ENCODE data around the gene MGMT.

Gene MGMT

GRCh38 chr10:129491123-129491734 lies 24.2 kb downstream of the MGMT start:
- Histone ChIP-seq H3K4me1 (ENCODE audit: control insufficient read depth in 2 of 2, insufficient read depth in 2 of 2, low read length in 2 of 2) (no peaks in the 10 kb centered on the region), H3K9me3 (ENCODE audit: control insufficient read depth in 2 of 2, low read length in 2 of 2) (peaks cover 9% of the 10 kb centered on the region in 2 donors), H3K36me3 (ENCODE audit: control insufficient read depth in 2 of 2, insufficient read depth in 2 of 2, low read length in 2 of 2) (peaks cover 0 to 2% of the 10 kb centered on the region in 2 donors), H3K27ac (ENCODE audit: low read depth in 2 of 2, low read length in 2 of 2) (no peak overlapping the region), H3K9ac (ENCODE audit: low read depth in 1 of 2, low read length in 2 of 2) (no peak overlapping the region), H3K27me3 (ENCODE audit: control insufficient read depth in 2 of 2, insufficient read depth in 2 of 2, low read length in 2 of 2) (no peaks in the 10 kb centered on the region), H3K4me3 (ENCODE audit: low read length in 2 of 2) (no peak overlapping the region)

- no peak overlapping the region for H3K27ac ChIP-seq (ENCODE audit: low read depth in 2 of 2, low read length in 2 of 2)
Observed at GRCh38 chr10:129494176-129494575, 27.1 kb downstream of the MGMT start.

DNA sequence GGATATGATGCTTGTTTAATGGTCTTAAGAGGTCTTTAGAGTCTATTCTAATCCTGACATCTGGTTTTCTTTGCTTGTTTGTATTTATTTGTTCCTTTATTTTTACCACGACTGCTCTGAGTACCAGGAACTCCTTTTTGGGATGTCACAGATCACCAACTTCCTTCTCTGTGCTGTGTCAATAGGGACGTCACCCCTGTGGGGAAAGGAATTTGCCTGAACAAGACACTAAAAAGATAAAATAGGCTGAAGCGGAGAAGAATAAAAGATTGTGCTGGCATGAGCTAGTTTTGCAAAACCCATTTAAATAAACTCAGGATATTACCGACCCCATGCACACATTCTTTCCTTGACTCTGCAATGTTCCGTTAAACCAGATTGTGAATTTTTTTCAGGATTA lies 27.7 kb downstream of the MGMT start:
- H3K4me1 ChIP-seq (ENCODE audit: control insufficient read depth in 2 of 2, insufficient read depth in 2 of 2, low read length in 2 of 2): no peaks in the 10 kb centered on the region
- H3K9me3 ChIP-seq (ENCODE audit: control insufficient read depth in 2 of 2, low read length in 2 of 2): peaks cover 9% of the 10 kb centered on the region in 2 donors
- H3K36me3 ChIP-seq (ENCODE audit: control insufficient read depth in 2 of 2, insufficient read depth in 2 of 2, low read length in 2 of 2): peaks cover 4 to 6% of the 10 kb centered on the region in 2 donors
- no peak overlapping the region for H3K4me3 ChIP-seq (ENCODE audit: low read length in 2 of 2)
- H3K9ac ChIP-seq (ENCODE audit: low read depth in 1 of 2, low read length in 2 of 2): no peak overlapping the region
- H3K27me3 ChIP-seq (ENCODE audit: control insufficient read depth in 2 of 2, insufficient read depth in 2 of 2, low read length in 2 of 2): no peaks in the 10 kb centered on the region
- H3K27ac ChIP-seq (ENCODE audit: low read depth in 2 of 2, low read length in 2 of 2): no peak overlapping the region

More at GRCh38 chr10:129494176-129494575, 27.1 kb downstream of the MGMT start:
- no peak overlapping the region for H3K4me3 ChIP-seq (ENCODE audit: low read length in 2 of 2)
- H3K9ac ChIP-seq (ENCODE audit: low read depth in 1 of 2, low read length in 2 of 2): no peak overlapping the region
- H3K36me3 ChIP-seq (ENCODE audit: control insufficient read depth in 2 of 2, insufficient read depth in 2 of 2, low read length in 2 of 2): peaks cover 4 to 6% of the 10 kb centered on the region in 2 donors
- no peaks in the 10 kb centered on the region for H3K27me3 ChIP-seq (ENCODE audit: control insufficient read depth in 2 of 2, insufficient read depth in 2 of 2, low read length in 2 of 2)
- peaks cover 9% of the 10 kb centered on the region in 2 donors for H3K9me3 ChIP-seq (ENCODE audit: control insufficient read depth in 2 of 2, low read length in 2 of 2)
- no peaks in the 10 kb centered on the region for H3K4me1 ChIP-seq (ENCODE audit: control insufficient read depth in 2 of 2, insufficient read depth in 2 of 2, low read length in 2 of 2)

GRCh38 chr10:129495256-129495655 lies 28.2 kb downstream of the MGMT start:
- peaks cover 4 to 6% of the 10 kb centered on the region in 2 donors for H3K36me3 ChIP-seq (ENCODE audit: control insufficient read depth in 2 of 2, insufficient read depth in 2 of 2, low read length in 2 of 2)
- no peak overlapping the region for H3K27ac ChIP-seq (ENCODE audit: low read depth in 2 of 2, low read length in 2 of 2)
- H3K9ac ChIP-seq (ENCODE audit: low read depth in 1 of 2, low read length in 2 of 2): no peak overlapping the region
- no peak overlapping the region for H3K4me3 ChIP-seq (ENCODE audit: low read length in 2 of 2)
- no peaks in the 10 kb centered on the region for H3K27me3 ChIP-seq (ENCODE audit: control insufficient read depth in 2 of 2, insufficient read depth in 2 of 2, low read length in 2 of 2)
- H3K9me3 ChIP-seq (ENCODE audit: control insufficient read depth in 2 of 2, low read length in 2 of 2): peaks cover 9% of the 10 kb centered on the region in 2 donors
- no peaks in the 10 kb centered on the region for H3K4me1 ChIP-seq (ENCODE audit: control insufficient read depth in 2 of 2, insufficient read depth in 2 of 2, low read length in 2 of 2)

DNA sequence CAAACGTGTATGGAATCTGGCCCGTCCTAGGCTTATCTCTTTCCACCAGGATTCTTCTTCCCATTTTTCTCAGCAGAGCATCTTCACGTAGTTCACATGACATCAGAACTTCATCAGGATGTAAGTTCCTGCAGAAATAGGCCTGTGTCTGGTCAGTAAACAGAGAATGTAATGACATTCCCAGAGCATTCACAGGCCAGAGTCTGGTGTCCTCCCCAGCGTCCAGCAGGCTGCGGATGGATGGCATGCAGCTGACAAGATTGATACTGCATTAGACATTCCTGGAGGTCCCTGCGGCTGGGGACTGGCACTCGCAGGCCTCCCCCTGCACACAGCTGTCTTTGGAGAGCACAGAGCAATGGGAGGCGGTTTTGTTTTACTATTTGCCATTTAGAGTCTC lies 28.7 kb downstream of the MGMT start:
- peaks cover 8 to 9% of the 10 kb centered on the region in 2 donors for H3K9me3 ChIP-seq (ENCODE audit: control insufficient read depth in 2 of 2, low read length in 2 of 2)
- H3K36me3 ChIP-seq (ENCODE audit: control insufficient read depth in 2 of 2, insufficient read depth in 2 of 2, low read length in 2 of 2): peaks cover 4 to 6% of the 10 kb centered on the region in 2 donors
- H3K27ac ChIP-seq (ENCODE audit: low read depth in 2 of 2, low read length in 2 of 2): no peak overlapping the region
- H3K4me1 ChIP-seq (ENCODE audit: control insufficient read depth in 2 of 2, insufficient read depth in 2 of 2, low read length in 2 of 2): no peaks in the 10 kb centered on the region
- no peak overlapping the region for H3K4me3 ChIP-seq (ENCODE audit: low read length in 2 of 2)
- no peaks in the 10 kb centered on the region for H3K27me3 ChIP-seq (ENCODE audit: control insufficient read depth in 2 of 2, insufficient read depth in 2 of 2, low read length in 2 of 2)
- H3K9ac ChIP-seq (ENCODE audit: low read depth in 1 of 2, low read length in 2 of 2): no peak overlapping the region

- Histone ChIP-seq H3K27ac (ENCODE audit: low read depth in 2 of 2, low read length in 2 of 2) (no peak overlapping the region), H3K9me3 (ENCODE audit: control insufficient read depth in 2 of 2, low read length in 2 of 2) (peaks cover 0 to 5% of the 10 kb centered on the region in 2 donors), H3K9ac (ENCODE audit: low read depth in 1 of 2, low read length in 2 of 2) (no peak overlapping the region), H3K36me3 (ENCODE audit: control insufficient read depth in 2 of 2, insufficient read depth in 2 of 2, low read length in 2 of 2) (peaks cover 4 to 6% of the 10 kb centered on the region in 2 donors), H3K4me3 (ENCODE audit: low read length in 2 of 2) (no peak overlapping the region), H3K4me1 (ENCODE audit: control insufficient read depth in 2 of 2, insufficient read depth in 2 of 2, low read length in 2 of 2) (no peaks in the 10 kb centered on the region), H3K27me3 (ENCODE audit: control insufficient read depth in 2 of 2, insufficient read depth in 2 of 2, low read length in 2 of 2) (no peaks in the 10 kb centered on the region)
Observed at GRCh38 chr10:129497013-129497412, 30.0 kb downstream of the MGMT start.

- Histone ChIP-seq H3K27me3 (ENCODE audit: control insufficient read depth in 2 of 2, insufficient read depth in 2 of 2, low read length in 2 of 2) (no peaks in the 10 kb centered on the region), H3K27ac (ENCODE audit: low read depth in 2 of 2, low read length in 2 of 2) (no peak overlapping the region), H3K36me3 (ENCODE audit: control insufficient read depth in 2 of 2, insufficient read depth in 2 of 2, low read length in 2 of 2) (peaks cover 4 to 6% of the 10 kb centered on the region in 2 donors), H3K4me1 (ENCODE audit: control insufficient read depth in 2 of 2, insufficient read depth in 2 of 2, low read length in 2 of 2) (no peaks in the 10 kb centered on the region), H3K9ac (ENCODE audit: low read depth in 1 of 2, low read length in 2 of 2) (no peak overlapping the region), H3K9me3 (ENCODE audit: control insufficient read depth in 2 of 2, low read length in 2 of 2) (no peaks in the 10 kb centered on the region), H3K4me3 (ENCODE audit: low read length in 2 of 2) (no peak overlapping the region)
Observed at GRCh38 chr10:129498680-129499079, 31.6 kb downstream of the MGMT start.

GRCh38 chr10:129500617-129501339 lies 33.7 kb downstream of the MGMT start:
- Histone ChIP-seq H3K27ac (ENCODE audit: low read depth in 2 of 2, low read length in 2 of 2) (no peak overlapping the region), H3K36me3 (ENCODE audit: control insufficient read depth in 2 of 2, insufficient read depth in 2 of 2, low read length in 2 of 2) (peaks cover 4 to 6% of the 10 kb centered on the region in 2 donors)

DNA sequence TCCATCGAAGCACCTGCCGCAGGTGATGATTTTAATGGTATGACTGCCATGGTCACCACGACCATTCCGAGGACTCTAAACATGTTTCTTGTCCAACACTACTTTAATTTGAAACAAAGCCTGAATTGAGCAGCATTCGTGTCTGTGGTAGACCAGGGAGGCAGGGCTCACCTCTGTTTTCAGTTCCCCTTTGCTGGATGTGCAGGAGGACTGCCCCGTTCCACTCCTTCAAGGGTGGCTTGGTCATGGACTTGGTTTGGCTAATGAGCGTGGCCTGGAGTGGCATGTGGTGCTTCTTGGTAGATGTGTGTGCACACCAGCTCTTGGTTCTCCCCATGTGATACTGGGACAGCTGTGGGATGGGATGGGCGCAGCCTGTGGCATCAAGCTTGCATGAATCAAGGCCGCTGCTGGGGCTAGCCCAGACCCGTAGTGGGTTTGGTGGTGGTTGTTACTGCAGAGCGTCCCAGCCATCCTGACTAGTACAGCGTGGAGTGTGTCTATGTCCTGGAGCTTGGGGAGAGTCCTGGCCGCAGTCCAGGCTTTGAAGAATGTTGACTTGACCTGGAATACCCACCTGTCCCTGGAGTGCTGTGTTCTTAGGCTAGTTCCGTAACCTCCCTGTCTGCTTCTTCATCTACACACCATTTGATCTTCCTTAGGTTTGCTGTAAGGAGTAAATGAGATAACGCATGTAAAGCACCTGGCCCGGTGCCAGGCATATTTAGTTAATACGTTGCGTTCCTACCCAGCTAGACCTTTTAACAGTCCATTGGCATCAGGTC lies 34.8 kb downstream of the MGMT start:
- Histone ChIP-seq H3K27ac (ENCODE audit: low read depth in 2 of 2, low read length in 2 of 2) (no peak overlapping the region), H3K9ac (ENCODE audit: low read depth in 1 of 2, low read length in 2 of 2) (no peak overlapping the region), H3K36me3 (ENCODE audit: control insufficient read depth in 2 of 2, insufficient read depth in 2 of 2, low read length in 2 of 2) (peaks cover 4 to 6% of the 10 kb centered on the region in 2 donors), H3K9me3 (ENCODE audit: control insufficient read depth in 2 of 2, low read length in 2 of 2) (no peaks in the 10 kb centered on the region), H3K4me1 (ENCODE audit: control insufficient read depth in 2 of 2, insufficient read depth in 2 of 2, low read length in 2 of 2) (no peaks in the 10 kb centered on the region), H3K4me3 (ENCODE audit: low read length in 2 of 2) (no peak overlapping the region), H3K27me3 (ENCODE audit: control insufficient read depth in 2 of 2, insufficient read depth in 2 of 2, low read length in 2 of 2) (no peaks in the 10 kb centered on the region)

More at GRCh38 chr10:129500617-129501339, 33.7 kb downstream of the MGMT start:
- H3K9ac ChIP-seq (ENCODE audit: low read depth in 1 of 2, low read length in 2 of 2): no peak overlapping the region
- H3K4me3 ChIP-seq (ENCODE audit: low read length in 2 of 2): no peak overlapping the region
- H3K4me1 ChIP-seq (ENCODE audit: control insufficient read depth in 2 of 2, insufficient read depth in 2 of 2, low read length in 2 of 2): no peaks in the 10 kb centered on the region
- no peaks in the 10 kb centered on the region for H3K27me3 ChIP-seq (ENCODE audit: control insufficient read depth in 2 of 2, insufficient read depth in 2 of 2, low read length in 2 of 2)
- H3K9me3 ChIP-seq (ENCODE audit: control insufficient read depth in 2 of 2, low read length in 2 of 2): no peaks in the 10 kb centered on the region

DNA sequence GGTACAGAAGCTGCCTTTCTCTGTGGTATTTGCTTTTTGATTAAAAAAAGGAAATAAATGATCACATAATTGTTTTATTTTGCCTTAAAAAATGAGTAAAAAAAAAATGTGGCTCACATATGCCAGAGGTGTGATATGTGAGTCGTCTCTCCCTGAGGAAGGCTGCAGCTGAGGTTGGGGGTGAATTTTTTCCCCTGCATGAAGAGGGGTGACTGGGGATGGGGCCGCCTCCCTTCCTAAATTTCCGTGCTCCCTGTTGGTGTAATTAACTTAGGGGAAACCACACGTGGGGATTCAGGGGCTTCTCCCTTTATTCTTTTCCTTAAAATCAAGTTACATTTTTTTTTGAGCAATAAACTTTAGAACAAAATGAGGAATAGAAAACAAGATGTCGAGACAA lies 35.4 kb downstream of the MGMT start:
- no peak overlapping the region for H3K27ac ChIP-seq (ENCODE audit: low read depth in 2 of 2, low read length in 2 of 2)
- no peaks in the 10 kb centered on the region for H3K9me3 ChIP-seq (ENCODE audit: control insufficient read depth in 2 of 2, low read length in 2 of 2)
- no peaks in the 10 kb centered on the region for H3K27me3 ChIP-seq (ENCODE audit: control insufficient read depth in 2 of 2, insufficient read depth in 2 of 2, low read length in 2 of 2)
- H3K9ac ChIP-seq (ENCODE audit: low read depth in 1 of 2, low read length in 2 of 2): no peak overlapping the region
- H3K36me3 ChIP-seq (ENCODE audit: control insufficient read depth in 2 of 2, insufficient read depth in 2 of 2, low read length in 2 of 2): peaks cover 4 to 5% of the 10 kb centered on the region in 2 donors
- no peak overlapping the region for H3K4me3 ChIP-seq (ENCODE audit: low read length in 2 of 2)
- H3K4me1 ChIP-seq (ENCODE audit: control insufficient read depth in 2 of 2, insufficient read depth in 2 of 2, low read length in 2 of 2): no peaks in the 10 kb centered on the region

Measured in mucosa of rectum (tissue), 2 donors.